ENCODE measurements around the gene ADAM21. TPM values are rescaled to one million over a fixed set of nuclear protein-coding genes. Genes with fewer than 3 reads are reported as not detected.

ADAM21 gene
- total RNA-seq, result under 0.01 and 0.43 TPM in 2 replicates

GRCh38 chr14:70451874-70452273 is at the start of gene ADAM21:
TSS of gene ADAM21 (plus strand) at chr14:70452174. CDS start at chr14:70457500, 5,326 bp downstream.

DNA sequence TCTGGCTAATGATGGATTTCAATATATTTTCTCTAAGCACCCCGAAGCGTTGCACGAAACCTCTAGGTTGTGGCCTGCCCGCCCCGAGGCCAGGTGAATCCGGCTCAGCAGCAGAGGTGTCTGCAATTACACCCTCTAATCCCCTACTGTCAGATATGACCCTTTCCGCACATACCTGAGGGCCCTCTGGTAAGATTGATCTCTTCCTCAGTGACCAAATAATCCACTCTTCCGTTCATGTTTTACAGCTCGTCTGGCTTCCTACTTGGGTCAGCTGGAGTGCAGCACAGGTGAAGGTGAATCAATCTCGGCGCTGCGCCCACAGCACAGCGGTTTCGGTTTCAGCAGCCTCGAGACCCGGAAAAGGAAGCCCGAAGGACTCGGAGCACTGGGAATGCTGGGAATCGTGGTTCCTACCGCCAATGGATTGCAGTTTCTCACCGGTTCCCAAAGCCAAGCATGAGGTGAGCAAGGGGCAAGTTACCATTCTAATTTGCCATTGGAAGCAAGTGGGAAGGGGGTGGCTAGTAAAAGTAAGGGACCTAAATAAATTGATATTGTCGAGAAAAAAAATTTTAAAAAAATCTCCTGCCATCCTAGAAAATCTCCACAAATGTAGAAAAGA is 35.1 kb upstream of the ADAM21 start, which contains the start of gene SYNJ2BP:
Gene SYNJ2BP (minus strand): TSS at position 366 of the 625 bp plus-strand sequence. CDS start 127 bp downstream, at position 239.

Small RNAs within 50 kb of the gene (small RNA-seq; reads per million reads assigned to genes)
- not detected for gene RNU6-659P

Other genes starting within 250 kb of the ADAM21 start
- 27.1 and 27.5 TPM in 2 replicates for gene COX16, start 92.5 kb upstream of the ADAM21 start, total RNA-seq
- gene SYNJ2BP, start 35.1 kb upstream of the ADAM21 start, total RNA-seq, result 13.0 and 17.2 TPM in 2 replicates
- gene ADAM20, start 82.8 kb downstream of the ADAM21 start, total RNA-seq, result 1.5 and 3.9 TPM in 2 replicates
- 36.8 and 38.1 TPM in 2 replicates for gene MED6, start 148.5 kb downstream of the ADAM21 start, total RNA-seq
- gene TTC9, start 189.7 kb downstream of the ADAM21 start, total RNA-seq, result 0.39 and 1.5 TPM in 2 replicates